Coronary artery (tissue), 2 donors: ENCODE measurements around the gene FBXO10.

Source experiments
- DNase-seq: peaks from one replicate; pipeline ENCODE4 v3.0.0-alpha.2; 2017; ENCODE audit warnings: low spot score
- H3K27ac ChIP-seq, 2 donors: fragments of 200-600 bp; sonication (generic); one replicate each; pipeline ENCODE4 v1.5.1; 2016 to 2019
- H3K4me3 ChIP-seq: fragments of 200-600 bp; sonication (generic); 2 replicates; pipeline ENCODE4 v1.5.1; 2016; ENCODE audit warnings: mild to moderate bottlenecking, moderate library complexity
- TF ChIP-seq, protein P1 (sequence below): fragments of 200-600 bp; sonication (generic); IDR thresholded peaks from one replicate; pipeline ENCODE4 v1.5.1; 2019; ENCODE audit warnings: antibody characterized with exemption

The FBXO10 gene

GRCh38 chr9:37531699-37532098, 44.5 kb downstream of the FBXO10 start:
- Histone ChIP-seq H3K4me3 (no peak overlapping the region), H3K27ac (no peak overlapping the region)
- DNase-seq = no peak
- TF ChIP-seq, protein P1, sequence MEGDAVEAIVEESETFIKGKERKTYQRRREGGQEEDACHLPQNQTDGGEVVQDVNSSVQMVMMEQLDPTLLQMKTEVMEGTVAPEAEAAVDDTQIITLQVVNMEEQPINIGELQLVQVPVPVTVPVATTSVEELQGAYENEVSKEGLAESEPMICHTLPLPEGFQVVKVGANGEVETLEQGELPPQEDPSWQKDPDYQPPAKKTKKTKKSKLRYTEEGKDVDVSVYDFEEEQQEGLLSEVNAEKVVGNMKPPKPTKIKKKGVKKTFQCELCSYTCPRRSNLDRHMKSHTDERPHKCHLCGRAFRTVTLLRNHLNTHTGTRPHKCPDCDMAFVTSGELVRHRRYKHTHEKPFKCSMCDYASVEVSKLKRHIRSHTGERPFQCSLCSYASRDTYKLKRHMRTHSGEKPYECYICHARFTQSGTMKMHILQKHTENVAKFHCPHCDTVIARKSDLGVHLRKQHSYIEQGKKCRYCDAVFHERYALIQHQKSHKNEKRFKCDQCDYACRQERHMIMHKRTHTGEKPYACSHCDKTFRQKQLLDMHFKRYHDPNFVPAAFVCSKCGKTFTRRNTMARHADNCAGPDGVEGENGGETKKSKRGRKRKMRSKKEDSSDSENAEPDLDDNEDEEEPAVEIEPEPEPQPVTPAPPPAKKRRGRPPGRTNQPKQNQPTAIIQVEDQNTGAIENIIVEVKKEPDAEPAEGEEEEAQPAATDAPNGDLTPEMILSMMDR = no peak

GRCh38 chr9:37528652-37529471, 47.3 kb downstream of the FBXO10 start:
- Histone ChIP-seq H3K4me3 (no peak overlapping the region), H3K27ac (no peak overlapping the region)
- DNase-seq = no peak
- TF ChIP-seq, protein P1 = no peak

- H3K4me3 ChIP-seq = no peak overlapping the region
- no peak for DNase-seq
- no peak overlapping the region for H3K27ac ChIP-seq
- TF ChIP-seq, protein P1 = no peak
Measured at GRCh38 chr9:37523916-37524315, 52.3 kb downstream of the FBXO10 start.

- H3K27ac ChIP-seq = no peak overlapping the region
- no peak for DNase-seq
- TF ChIP-seq, protein P1 = no peak
- no peak overlapping the region for H3K4me3 ChIP-seq
Measured at GRCh38 chr9:37522971-37523370, 53.2 kb downstream of the FBXO10 start.

- TF ChIP-seq, protein P1 = no peak
- Histone ChIP-seq H3K27ac (no peak overlapping the region), H3K4me3 (no peak overlapping the region)
- no peak for DNase-seq
Measured at GRCh38 chr9:37521111-37521510, 55.1 kb downstream of the FBXO10 start.

GRCh38 chr9:37520641-37521040, 55.5 kb downstream of the FBXO10 start:
- TF ChIP-seq, protein P1 = no peak
- no peak for DNase-seq
- Histone ChIP-seq H3K27ac (no peak overlapping the region), H3K4me3 (no peak overlapping the region)

GRCh38 chr9:37517923-37518322, 58.3 kb downstream of the FBXO10 start:
- Histone ChIP-seq H3K4me3 (no peak overlapping the region), H3K27ac (no peak overlapping the region)
- no peak for DNase-seq
- TF ChIP-seq, protein P1 = no peak
